ENCODE results near the gene MN1.

Gene MN1

DNA sequence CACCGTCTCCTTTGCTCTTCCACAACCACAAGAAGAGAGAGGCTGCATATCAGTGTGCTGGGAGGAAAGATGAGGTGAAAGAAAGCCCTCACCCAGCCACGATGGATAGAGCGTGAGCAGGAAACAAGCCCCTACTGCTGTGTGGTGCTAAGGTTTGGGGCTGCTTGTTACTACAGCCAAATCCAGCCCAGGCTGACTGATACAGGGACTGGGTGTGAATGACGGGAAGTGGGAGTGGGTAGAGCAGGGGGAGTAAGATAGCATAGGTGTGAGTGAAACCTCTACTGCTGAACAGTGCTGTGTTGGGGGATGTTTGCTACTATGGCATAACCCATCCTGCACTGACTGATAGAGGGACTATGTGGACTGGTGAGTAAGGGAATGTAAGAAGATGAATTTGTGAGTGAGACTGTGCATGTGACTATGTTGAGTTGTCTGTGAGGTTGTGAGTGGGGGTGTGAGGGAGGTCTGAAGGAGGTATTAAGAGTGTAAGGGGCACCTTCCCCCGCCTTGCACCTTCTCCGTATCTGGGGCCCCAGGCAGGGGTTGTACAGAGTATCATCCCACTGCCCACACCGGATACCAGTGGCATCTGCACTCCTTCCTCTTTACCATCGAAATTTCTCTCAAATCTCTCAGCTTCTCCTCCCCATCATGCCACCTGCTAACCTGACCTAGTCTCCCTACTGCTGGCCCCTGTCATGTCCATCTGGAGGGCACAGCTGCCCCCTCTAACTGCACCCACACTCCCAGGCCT lies 91.5 kb downstream of the MN1 start:
- DNase-seq, result no peak

- DNase-seq, result no peak
Measured at GRCh38 chr22:27706489-27706888, 95.1 kb downstream of the MN1 start.

GRCh38 chr22:27705408-27706080 lies 96.0 kb downstream of the MN1 start:
- DNase-seq, result no peak

GRCh38 chr22:27704581-27704980 lies 97.0 kb downstream of the MN1 start:
- DNase-seq, result no peak

GRCh38 chr22:27699383-27700019 lies 102.1 kb downstream of the MN1 start:
- no peak for DNase-seq

GRCh38 chr22:27698813-27699212 lies 102.7 kb downstream of the MN1 start:
- DNase-seq, result no peak

Data from suppressor macrophage treated with lipopolysaccharide for 4 hours (primary cell).